Measurements from ENCODE around the gene LGMN.
A peak's percentile ranks its signal among the peaks of the same experiment; 100 is the strongest.

Gene LGMN

GRCh38 chr14:92690171-92691011, 58.0 kb downstream of the LGMN start:
- Histone ChIP-seq H3K36me3 (ENCODE audit: insufficient read depth, low read length) (peaks cover 25% of the 10 kb centered on the region; the same call in 1 of the 2 replicates), H3K4me1 (ENCODE audit: insufficient read depth, low read length, poor library complexity, severe bottlenecking) (peaks cover 16% of the 10 kb centered on the region), H2AFZ (ENCODE audit: low read length) (no peak overlapping the region), H3K4me2 (ENCODE audit: low read depth, low read length, poor library complexity, severe bottlenecking) (no peak overlapping the region), H4K20me1 (ENCODE audit: insufficient read depth, low read length, poor library complexity, severe bottlenecking) (no peaks in the 10 kb centered on the region), H3K9me3 (ENCODE audit: insufficient read depth, low read depth, low read length) (no peaks in the 10 kb centered on the region), H3K4me3 (ENCODE audit: low read length, poor library complexity, severe bottlenecking) (no peak overlapping the region), H3K9ac (ENCODE audit: low read depth, low read length, poor library complexity, severe bottlenecking) (no peak overlapping the region), H3K27me3 (ENCODE audit: insufficient read depth, low read length, poor library complexity, severe bottlenecking) (no peaks in the 10 kb centered on the region), H3K9me2 (replicated peaks; ENCODE audit: low read depth, low read length) (no peaks in the 10 kb centered on the region), H3F3A (ENCODE audit: low read depth) (no peaks in the 10 kb centered on the region), H3K79me2 (ENCODE audit: insufficient read depth, low read length) (no peaks in the 10 kb centered on the region)
- peak; percentile 58 for TF ChIP-seq CTCF (conservative IDR thresholded peaks at IDR 0.05; ENCODE audit: low read length)
- TF ChIP-seq EZH2phosphoT487 (IDR thresholded peaks at IDR 0.05; ENCODE audit: borderline replicate concordance): no peak

- H3K9me3 ChIP-seq (ENCODE audit: insufficient read depth, low read depth, low read length): no peaks in the 10 kb centered on the region
- H3K4me3 ChIP-seq (ENCODE audit: low read length, poor library complexity, severe bottlenecking): no peak overlapping the region
- H3K9me2 ChIP-seq (replicated peaks; ENCODE audit: low read depth, low read length): no peaks in the 10 kb centered on the region
- H4K20me1 ChIP-seq (ENCODE audit: insufficient read depth, low read length, poor library complexity, severe bottlenecking): no peaks in the 10 kb centered on the region
- peaks cover 16% of the 10 kb centered on the region for H3K4me1 ChIP-seq (ENCODE audit: insufficient read depth, low read length, poor library complexity, severe bottlenecking)
- H3F3A ChIP-seq (ENCODE audit: low read depth): no peaks in the 10 kb centered on the region
- no peak for TF ChIP-seq EZH2phosphoT487 (IDR thresholded peaks at IDR 0.05; ENCODE audit: borderline replicate concordance)
- no peak for TF ChIP-seq CTCF (conservative IDR thresholded peaks at IDR 0.05; ENCODE audit: low read length)
- no peaks in the 10 kb centered on the region for H3K27me3 ChIP-seq (ENCODE audit: insufficient read depth, low read length, poor library complexity, severe bottlenecking)
- H2AFZ ChIP-seq (ENCODE audit: low read length): no peak overlapping the region
- H3K79me2 ChIP-seq (ENCODE audit: insufficient read depth, low read length): no peaks in the 10 kb centered on the region
- peaks cover 32% of the 10 kb centered on the region; the same call in 1 of the 2 replicates for H3K36me3 ChIP-seq (ENCODE audit: insufficient read depth, low read length)
- H3K9ac ChIP-seq (ENCODE audit: low read depth, low read length, poor library complexity, severe bottlenecking): no peak overlapping the region
- no peak overlapping the region for H3K4me2 ChIP-seq (ENCODE audit: low read depth, low read length, poor library complexity, severe bottlenecking)
These were observed 59.7 kb downstream of the LGMN start for GRCh38 chr14:92688434-92689375.

- no peak overlapping the region for H3K4me3 ChIP-seq (ENCODE audit: low read length, poor library complexity, severe bottlenecking)
- no peak overlapping the region for H3K9ac ChIP-seq (ENCODE audit: low read depth, low read length, poor library complexity, severe bottlenecking)
- no peaks in the 10 kb centered on the region for H4K20me1 ChIP-seq (ENCODE audit: insufficient read depth, low read length, poor library complexity, severe bottlenecking)
These were observed 60.6 kb downstream of the LGMN start for GRCh38 chr14:92687681-92688433.

More at GRCh38 chr14:92687681-92688433, 60.6 kb downstream of the LGMN start:
- H2AFZ ChIP-seq (ENCODE audit: low read length): no peak overlapping the region
- H3K4me2 ChIP-seq (ENCODE audit: low read depth, low read length, poor library complexity, severe bottlenecking): no peak overlapping the region
- no peaks in the 10 kb centered on the region for H3K79me2 ChIP-seq (ENCODE audit: insufficient read depth, low read length)
- peaks cover 36% of the 10 kb centered on the region; the same call in 1 of the 2 replicates for H3K36me3 ChIP-seq (ENCODE audit: insufficient read depth, low read length)
- TF ChIP-seq CTCF (conservative IDR thresholded peaks at IDR 0.05; ENCODE audit: low read length): no peak
- no peak for TF ChIP-seq EZH2phosphoT487 (IDR thresholded peaks at IDR 0.05; ENCODE audit: borderline replicate concordance)
- no peaks in the 10 kb centered on the region for H3K27me3 ChIP-seq (ENCODE audit: insufficient read depth, low read length, poor library complexity, severe bottlenecking)
- no peaks in the 10 kb centered on the region for H3K9me3 ChIP-seq (ENCODE audit: insufficient read depth, low read depth, low read length)
- peaks cover 8% of the 10 kb centered on the region for H3K4me1 ChIP-seq (ENCODE audit: insufficient read depth, low read length, poor library complexity, severe bottlenecking)
- H3K9me2 ChIP-seq (replicated peaks; ENCODE audit: low read depth, low read length): no peaks in the 10 kb centered on the region
- no peaks in the 10 kb centered on the region for H3F3A ChIP-seq (ENCODE audit: low read depth)
